GM12891 (cell line): ENCODE data around the gene ARHGAP9.

Experiments used
- POLR2A ChIP-seq: IDR thresholded peaks from 2 replicates; pipeline ENCODE4 v1.6.1; 2011; ENCODE audit warnings: low read depth, low read length, control low read depth
- POLR2AphosphoS5 ChIP-seq: IDR thresholded peaks from 2 replicates; pipeline ENCODE4 v1.6.1; 2011; ENCODE audit warnings: low read depth, low read length, control low read depth
- SPI1 ChIP-seq: IDR thresholded peaks from 2 replicates; pipeline ENCODE4 v1.6.1; 2011; ENCODE audit warnings: low read depth, low read length, control low read depth
- TAF1 ChIP-seq: IDR thresholded peaks from 2 replicates; pipeline ENCODE4 v1.6.1; 2011; ENCODE audit warnings: low read depth, low read length, control low read depth

DNA sequence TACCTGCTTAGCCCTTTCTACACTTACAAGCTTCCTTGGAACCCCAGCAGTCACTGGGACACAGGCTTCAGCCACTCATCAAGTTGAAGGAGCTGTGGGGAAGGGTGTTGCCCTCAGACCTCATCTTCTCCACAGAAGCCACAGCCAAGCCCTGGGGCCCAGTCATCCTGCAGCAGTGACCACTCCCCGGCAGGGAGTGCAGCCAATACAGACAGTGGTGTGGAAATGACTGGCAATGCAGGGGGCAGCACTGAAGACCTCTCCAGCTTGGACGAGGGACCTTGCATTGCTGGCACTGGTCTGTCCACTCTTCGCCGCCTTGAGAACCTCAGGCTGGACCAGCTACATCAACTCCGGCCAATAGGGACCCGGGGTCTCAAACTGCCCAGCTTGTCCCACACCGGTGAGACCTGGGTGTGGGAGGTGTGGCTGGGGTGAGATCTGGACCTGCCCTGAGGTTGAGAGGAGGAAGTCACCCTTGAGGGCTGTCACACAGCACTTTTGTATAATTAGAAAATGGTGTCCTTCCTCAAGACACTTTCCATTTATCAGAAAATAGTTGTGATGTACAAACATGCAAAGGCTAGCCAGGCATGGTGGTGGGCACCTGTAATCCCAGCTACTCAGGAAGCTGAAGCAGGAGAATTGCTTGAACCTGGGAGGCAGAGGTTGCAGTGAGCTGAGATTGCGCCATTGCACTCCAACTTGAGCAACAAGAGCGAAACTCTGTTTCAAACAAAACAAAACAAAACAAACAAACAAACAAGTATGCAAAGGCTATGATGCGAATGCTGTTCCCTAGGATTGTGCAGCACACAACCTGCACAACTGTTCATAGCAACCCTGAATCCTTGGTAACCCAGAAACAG lies 10.1 kb downstream of the ARHGAP9 start:
- TF ChIP-seq POLR2A: no peak
- TF ChIP-seq TAF1: no peak
- TF ChIP-seq SPI1: no peak
- no peak for TF ChIP-seq POLR2AphosphoS5
